ENCODE results near the gene TGOLN2. TPM values are rescaled to one million over a fixed set of nuclear protein-coding genes. Genes with fewer than 3 reads are reported as not detected.

The TGOLN2 gene
- total RNA-seq, 2 experiments from 2014 or later = 76.9 to 78.6 TPM

- TF ChIP-seq EZH2phosphoT487 (IDR thresholded peaks at IDR 0.05; ENCODE audit: borderline replicate concordance, low read depth, low read length) = no peak
- TF ChIP-seq, protein P1, sequence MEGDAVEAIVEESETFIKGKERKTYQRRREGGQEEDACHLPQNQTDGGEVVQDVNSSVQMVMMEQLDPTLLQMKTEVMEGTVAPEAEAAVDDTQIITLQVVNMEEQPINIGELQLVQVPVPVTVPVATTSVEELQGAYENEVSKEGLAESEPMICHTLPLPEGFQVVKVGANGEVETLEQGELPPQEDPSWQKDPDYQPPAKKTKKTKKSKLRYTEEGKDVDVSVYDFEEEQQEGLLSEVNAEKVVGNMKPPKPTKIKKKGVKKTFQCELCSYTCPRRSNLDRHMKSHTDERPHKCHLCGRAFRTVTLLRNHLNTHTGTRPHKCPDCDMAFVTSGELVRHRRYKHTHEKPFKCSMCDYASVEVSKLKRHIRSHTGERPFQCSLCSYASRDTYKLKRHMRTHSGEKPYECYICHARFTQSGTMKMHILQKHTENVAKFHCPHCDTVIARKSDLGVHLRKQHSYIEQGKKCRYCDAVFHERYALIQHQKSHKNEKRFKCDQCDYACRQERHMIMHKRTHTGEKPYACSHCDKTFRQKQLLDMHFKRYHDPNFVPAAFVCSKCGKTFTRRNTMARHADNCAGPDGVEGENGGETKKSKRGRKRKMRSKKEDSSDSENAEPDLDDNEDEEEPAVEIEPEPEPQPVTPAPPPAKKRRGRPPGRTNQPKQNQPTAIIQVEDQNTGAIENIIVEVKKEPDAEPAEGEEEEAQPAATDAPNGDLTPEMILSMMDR (conservative IDR thresholded peaks at IDR 0.05; ENCODE audit: low read length) = no peak
- Histone ChIP-seq H3K27ac (ENCODE audit: low read depth, low read length, poor library complexity, severe bottlenecking) (peak overlapping the region; percentile 73), H3K36me3 (ENCODE audit: insufficient read depth, low read length) (peaks cover 50% of the 10 kb centered on the region), H3K4me3 (ENCODE audit: low read depth, low read length, poor library complexity, severe bottlenecking) (peak overlapping the region; percentile 93), H3K4me1 (ENCODE audit: insufficient read depth, low read length, poor library complexity, severe bottlenecking) (peaks cover 33% of the 10 kb centered on the region), H3K9me3 (ENCODE audit: low read length) (no peaks in the 10 kb centered on the region), H3K79me2 (ENCODE audit: insufficient read depth, low read depth, low read length) (peaks cover 60% of the 10 kb centered on the region), H3K9me2 (ENCODE audit: insufficient read depth, low read length) (no peaks in the 10 kb centered on the region), H2AFZ (ENCODE audit: low read length) (peak overlapping the region; percentile 8; the same call in 1 of the 2 replicates), H3K4me2 (ENCODE audit: low read length) (peak overlapping the region; percentile 99), H4K20me1 (ENCODE audit: insufficient read depth, low read length) (peaks cover 32% of the 10 kb centered on the region)
- BruUV-seq (replicated peaks) = no TSS peak
- ChIA-PET CTCF (ENCODE audit: unreplicated experiment) (interaction anchor here (0.5 to 0.6 kb wide), 4 partner anchors 11 to 426 kb away, joined by 3 to 11 read pairs (median 6); partner anchors contain the start of gene MAT2A), POLR2A (interaction anchor here (0.6 to 2.7 kb wide), 22 partner anchors 8 to 1178 kb away, joined by 3 to 12 read pairs (median 4); partner anchors contain the start of genes ELMOD3, GGCX, MAT2A and RETSAT)
- peak; percentile 84 for DNase-seq (ENCODE audit: low spot score)
- intact Hi-C loops (cut with micrococcal nuclease; ENCODE audit: unreplicated experiment) = loop anchor here (2.0 kb wide), 1 partner anchor 212 kb away; the partner anchor contains the start of gene MAT2A
Measured at GRCh38 chr2:85327160-85327821, 498 bp downstream of the TGOLN2 start.

DNA sequence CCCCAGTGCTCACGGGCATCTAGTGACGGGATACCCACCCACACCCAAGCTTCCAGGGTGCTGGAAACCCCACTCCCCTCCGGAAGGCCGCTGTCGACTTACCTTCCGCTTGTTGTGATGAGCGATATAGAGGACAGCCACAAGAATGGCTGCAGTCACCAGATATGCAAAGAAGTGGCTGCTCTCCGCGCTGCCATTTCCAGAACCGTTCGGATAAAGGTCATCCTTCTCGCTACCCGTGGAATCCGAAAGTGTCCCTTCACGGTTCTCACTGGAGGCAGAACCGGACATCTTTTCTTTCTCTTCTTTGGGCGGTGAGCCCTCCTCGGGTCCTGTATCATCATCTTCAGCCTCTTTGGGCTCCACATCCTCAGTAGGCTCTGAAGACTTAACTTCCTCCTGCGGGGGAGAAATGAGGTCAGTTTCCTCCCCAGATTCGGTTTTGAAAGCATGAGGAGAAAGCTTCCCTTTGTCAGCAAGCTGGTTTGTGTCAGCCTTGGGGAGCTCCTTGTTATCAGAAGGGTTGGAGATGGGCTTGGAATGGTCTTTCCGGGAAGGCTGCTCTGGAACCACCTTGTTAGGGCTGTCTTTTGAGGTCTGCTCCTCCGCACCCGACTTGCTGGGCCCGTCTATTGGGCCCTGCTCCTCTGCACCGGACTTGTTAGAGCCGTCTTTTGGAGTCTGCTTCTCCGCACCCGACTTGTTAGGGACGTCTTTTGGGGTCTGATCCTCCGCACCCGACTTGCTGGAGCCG, 1.2 kb downstream of the TGOLN2 start:
- DNase-seq (ENCODE audit: low spot score) = peak; percentile 70
- H3K9me3 ChIP-seq (ENCODE audit: low read length) = no peaks in the 10 kb centered on the region
- H3K9me2 ChIP-seq (ENCODE audit: insufficient read depth, low read length) = no peaks in the 10 kb centered on the region
- H3K4me1 ChIP-seq (ENCODE audit: insufficient read depth, low read length, poor library complexity, severe bottlenecking) = peaks cover 37% of the 10 kb centered on the region
- H3K4me3 ChIP-seq (ENCODE audit: low read depth, low read length, poor library complexity, severe bottlenecking) = peak overlapping the region; percentile 93
- H3K4me2 ChIP-seq (ENCODE audit: low read length) = peak overlapping the region; percentile 99
- H3K27ac ChIP-seq (ENCODE audit: low read depth, low read length, poor library complexity, severe bottlenecking) = peak overlapping the region; percentile 73
- peaks cover 67% of the 10 kb centered on the region for H3K79me2 ChIP-seq (ENCODE audit: insufficient read depth, low read depth, low read length)
- TSS peak; percentile 52 for BruUV-seq (replicated peaks)
- peaks cover 58% of the 10 kb centered on the region for H3K36me3 ChIP-seq (ENCODE audit: insufficient read depth, low read length)
- TF ChIP-seq, protein P1 (conservative IDR thresholded peaks at IDR 0.05; ENCODE audit: low read length) = no peak
- no peak for TF ChIP-seq EZH2phosphoT487 (IDR thresholded peaks at IDR 0.05; ENCODE audit: borderline replicate concordance, low read depth, low read length)
- intact Hi-C loops (cut with micrococcal nuclease; ENCODE audit: unreplicated experiment) = loop anchor here (1.0 to 2.0 kb wide), 2 partner anchors 26 to 212 kb away; partner anchors contain the start of gene MAT2A
- no peak overlapping the region for H2AFZ ChIP-seq (ENCODE audit: low read length)
- H4K20me1 ChIP-seq (ENCODE audit: insufficient read depth, low read length) = peaks cover 38% of the 10 kb centered on the region
- POLR2A ChIA-PET = interaction anchor here (0.5 to 2.7 kb wide), 17 partner anchors 9 to 1179 kb away, joined by 3 to 12 read pairs (median 4); partner anchors contain the start of genes ELMOD3, MAT2A and RETSAT
- CTCF ChIA-PET (ENCODE audit: unreplicated experiment) = interaction anchor here (0.6 kb wide), 2 partner anchors 22 to 426 kb away, joined by 3 to 11 read pairs; no protein-coding TSS in a partner anchor

Measured in OCI-LY7 (cell line).